Omental fat pad (tissue), 4 donors: ENCODE results near the gene DLL4. TPM values are rescaled to one million over a fixed set of nuclear protein-coding genes. Genes with fewer than 3 reads are reported as not detected.

Experiments
- ATAC-seq: fragments of 150-250 bp; one replicate; pipeline ENCODE4 v1.9.1; 2016; ENCODE audit warnings: mild to moderate bottlenecking, moderate library complexity; ENCODE audit not compliant: low FRiP score
- DNase-seq: peaks from one replicate; pipeline ENCODE4 v3.0.0-alpha.2; 2019; ENCODE audit warnings: low spot score
- total RNA-seq, 4 donors: library from RNA; depleted of rRNA; stranded (reverse); fragments of >200 nt; gene quantifications; one replicate each; pipeline ENCODE4 v1.1.0, GENCODE V29; 2016
- TF ChIP-seq, protein P1 (sequence below), 3 donors: fragments of 450-650 bp; IDR thresholded peaks; one replicate each; pipeline ENCODE4 v1.5.1; 2016 to 2017; ENCODE audit warnings: antibody characterized with exemption in 3 of 3, mild to moderate bottlenecking in 3 of 3, moderate library complexity in 2 of 3

The DLL4 gene
- total RNA-seq, result 10 to 100 TPM in 2 of 4 donors, 1 to 10 TPM in 2; 5.8 to 27.6 (median 10.1) TPM

DNA sequence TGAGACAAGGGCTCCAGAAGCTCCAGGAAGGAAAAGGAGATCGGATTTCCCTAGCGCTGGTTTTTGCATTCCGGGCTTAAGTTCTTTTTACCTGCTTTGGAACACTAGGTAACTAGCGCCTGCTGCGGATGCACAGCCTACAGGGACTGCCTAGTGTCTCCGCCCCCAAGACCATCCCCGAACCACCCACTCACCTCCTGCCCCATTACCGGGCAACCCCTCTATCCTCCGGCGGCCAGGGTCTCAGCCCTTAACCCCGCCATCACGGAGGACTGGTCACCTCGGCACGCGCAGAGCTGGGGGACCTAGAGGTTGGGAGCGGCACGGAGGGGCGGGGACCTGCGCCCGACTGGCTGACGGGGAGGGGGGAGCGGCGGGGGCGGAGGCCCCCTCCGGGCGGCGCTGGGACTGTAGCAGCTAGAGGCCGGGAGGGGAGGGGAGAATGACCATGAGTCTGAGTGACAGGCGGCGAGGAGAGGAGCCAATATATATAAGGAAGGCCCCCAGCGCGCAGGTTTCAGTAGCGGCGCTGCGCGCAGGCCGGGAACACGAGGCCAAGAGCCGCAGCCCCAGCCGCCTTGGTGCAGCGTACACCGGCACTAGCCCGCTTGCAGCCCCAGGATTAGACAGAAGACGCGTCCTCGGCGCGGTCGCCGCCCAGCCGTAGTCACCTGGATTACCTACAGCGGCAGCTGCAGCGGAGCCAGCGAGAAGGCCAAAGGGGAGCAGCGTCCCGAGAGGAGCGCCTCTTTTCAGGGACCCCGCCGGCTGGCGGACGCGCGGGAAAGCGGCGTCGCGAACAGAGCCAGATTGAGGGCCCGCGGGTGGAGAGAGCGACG lies at the start of gene DLL4:
TSS of gene DLL4 (plus strand) at position 520 of the 839 bp plus-strand sequence. CDS start 329 bp downstream, outside the sequence.
- ATAC-seq (peak; percentile 52), DNase-seq (no peak)
- TF ChIP-seq, protein P1, sequence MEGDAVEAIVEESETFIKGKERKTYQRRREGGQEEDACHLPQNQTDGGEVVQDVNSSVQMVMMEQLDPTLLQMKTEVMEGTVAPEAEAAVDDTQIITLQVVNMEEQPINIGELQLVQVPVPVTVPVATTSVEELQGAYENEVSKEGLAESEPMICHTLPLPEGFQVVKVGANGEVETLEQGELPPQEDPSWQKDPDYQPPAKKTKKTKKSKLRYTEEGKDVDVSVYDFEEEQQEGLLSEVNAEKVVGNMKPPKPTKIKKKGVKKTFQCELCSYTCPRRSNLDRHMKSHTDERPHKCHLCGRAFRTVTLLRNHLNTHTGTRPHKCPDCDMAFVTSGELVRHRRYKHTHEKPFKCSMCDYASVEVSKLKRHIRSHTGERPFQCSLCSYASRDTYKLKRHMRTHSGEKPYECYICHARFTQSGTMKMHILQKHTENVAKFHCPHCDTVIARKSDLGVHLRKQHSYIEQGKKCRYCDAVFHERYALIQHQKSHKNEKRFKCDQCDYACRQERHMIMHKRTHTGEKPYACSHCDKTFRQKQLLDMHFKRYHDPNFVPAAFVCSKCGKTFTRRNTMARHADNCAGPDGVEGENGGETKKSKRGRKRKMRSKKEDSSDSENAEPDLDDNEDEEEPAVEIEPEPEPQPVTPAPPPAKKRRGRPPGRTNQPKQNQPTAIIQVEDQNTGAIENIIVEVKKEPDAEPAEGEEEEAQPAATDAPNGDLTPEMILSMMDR (IDR thresholded peaks at IDR 0.05), result no peak

DNA sequence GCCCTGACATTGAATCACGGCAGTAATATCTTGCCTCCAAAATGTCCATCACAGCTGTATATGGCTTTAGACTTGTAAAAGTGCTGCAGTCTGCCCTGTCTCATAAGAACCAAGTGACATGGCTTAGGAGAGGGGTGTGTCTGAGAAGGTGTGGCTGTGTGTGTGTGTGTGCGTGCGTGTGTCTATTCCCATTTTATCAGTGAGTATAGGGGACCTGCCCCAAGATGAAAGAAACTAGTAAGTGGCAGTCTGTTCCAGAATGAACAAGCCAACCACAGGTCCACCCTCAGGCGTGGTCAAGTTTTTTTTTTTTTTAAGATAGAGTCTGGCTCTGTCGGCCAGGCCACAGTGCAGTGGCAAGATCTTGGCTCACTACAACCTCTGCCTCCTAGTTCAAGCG lies 49.5 kb upstream of the DLL4 start:
- TF ChIP-seq, protein P1 (IDR thresholded peaks at IDR 0.05), result no peak
- ATAC-seq (no peak), DNase-seq (no peak)

- ATAC-seq (no peak), DNase-seq (no peak)
- TF ChIP-seq, protein P1 (IDR thresholded peaks at IDR 0.05), result no peak
Observed at GRCh38 chr15:40881351-40881750, 47.8 kb upstream of the DLL4 start.

- no peak for ATAC-seq
- DNase-seq, result no peak
- TF ChIP-seq, protein P1 (IDR thresholded peaks at IDR 0.05), result no peak
Observed at GRCh38 chr15:40886586-40886985, 42.6 kb upstream of the DLL4 start.

DNA sequence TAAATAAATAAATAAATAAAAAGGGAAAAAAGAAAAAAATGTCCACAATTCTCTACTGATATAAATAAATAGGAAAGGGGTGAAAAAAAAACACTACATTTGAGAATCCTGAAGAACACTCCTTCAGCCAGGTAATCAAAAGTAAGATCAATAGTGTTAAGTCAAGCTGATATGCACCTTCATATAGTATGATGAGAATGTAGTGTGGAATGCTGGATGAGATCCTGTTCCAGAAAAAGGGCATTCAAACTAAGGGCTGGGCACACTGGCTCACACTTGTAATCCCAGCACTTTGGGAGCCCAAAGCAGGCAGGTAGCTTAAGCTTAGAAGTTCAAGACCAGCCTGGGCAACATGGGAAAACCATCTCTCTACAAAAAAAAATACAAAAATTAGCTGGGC lies 40.0 kb upstream of the DLL4 start:
- ATAC-seq (no peak), DNase-seq (no peak)
- TF ChIP-seq, protein P1 (IDR thresholded peaks at IDR 0.05), result no peak

GRCh38 chr15:40891138-40891537 lies 38.0 kb upstream of the DLL4 start:
- ATAC-seq (no peak), DNase-seq (no peak)
- TF ChIP-seq, protein P1 (IDR thresholded peaks at IDR 0.05), result no peak
